GM18907 (cell line): ENCODE data around the gene RBMS1.

Experiments used
- ATAC-seq: cut with Tn5 transposase; IDR thresholded peaks from one replicate; pipeline ENCODE4 v1.9.1; 2021; ENCODE audit warnings: mild to moderate bottlenecking, moderate library complexity; ENCODE audit not compliant: unreplicated experiment

RBMS1 gene

DNA sequence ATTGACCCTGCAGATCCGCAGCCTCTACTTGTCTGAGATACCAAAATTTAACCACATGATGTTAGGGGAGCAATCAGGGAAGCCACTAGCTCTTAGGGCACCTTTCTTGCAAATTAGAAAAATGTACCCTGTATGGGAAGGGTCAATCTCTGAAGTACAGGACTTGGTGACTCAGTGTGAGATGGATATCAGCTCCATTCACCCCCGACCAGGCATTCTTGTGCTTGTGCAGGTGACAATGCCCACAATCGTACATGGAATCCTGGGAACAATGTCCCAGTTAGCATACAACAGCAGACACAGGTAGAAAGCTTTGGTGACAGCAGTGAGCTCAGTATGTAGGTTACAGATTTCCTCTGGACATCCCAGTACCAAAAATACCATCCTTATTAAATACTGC, 155.9 kb downstream of the RBMS1 start:
- ATAC-seq = no peak

DNA sequence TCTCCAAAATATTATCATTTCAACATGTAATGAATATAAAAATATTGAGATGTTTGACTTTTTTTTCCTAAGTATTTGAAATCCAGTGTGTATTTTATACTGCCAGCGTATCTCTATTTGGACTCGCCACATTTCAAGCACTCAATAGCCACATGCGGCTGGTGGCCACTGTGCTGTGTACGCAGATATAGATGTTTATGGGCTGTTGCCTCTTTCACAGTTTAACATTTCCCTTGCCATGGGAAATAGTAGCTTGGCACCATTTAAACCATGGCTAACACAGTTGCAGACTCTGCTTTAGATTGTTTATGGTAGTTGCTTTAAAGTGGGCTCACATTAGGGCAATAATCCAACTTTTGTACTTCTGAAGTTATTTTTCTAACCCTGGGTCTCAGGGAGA, 157.0 kb downstream of the RBMS1 start:
- ATAC-seq = no peak

- no peak for ATAC-seq
These were observed 157.5 kb downstream of the RBMS1 start for GRCh38 chr2:160336105-160336504.

DNA sequence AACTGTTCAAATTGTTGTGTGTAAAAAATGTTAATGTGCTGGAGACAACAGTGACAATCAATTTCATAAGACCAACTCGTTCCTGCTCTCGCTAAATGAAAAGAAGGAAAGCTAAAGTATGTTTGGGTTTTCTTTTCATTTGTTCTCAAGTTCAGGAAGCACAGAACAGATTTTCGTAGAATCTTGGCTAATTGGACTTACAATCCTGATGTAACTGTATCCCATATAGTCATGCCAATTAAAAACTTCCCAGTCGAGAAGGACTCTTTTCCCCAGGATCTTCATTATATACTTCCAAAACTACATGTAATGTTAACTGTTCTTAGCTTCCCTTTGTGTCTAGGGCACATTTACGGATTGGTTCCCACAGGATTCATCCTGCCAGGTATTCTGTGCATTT, 158.2 kb downstream of the RBMS1 start:
- ATAC-seq = no peak

DNA sequence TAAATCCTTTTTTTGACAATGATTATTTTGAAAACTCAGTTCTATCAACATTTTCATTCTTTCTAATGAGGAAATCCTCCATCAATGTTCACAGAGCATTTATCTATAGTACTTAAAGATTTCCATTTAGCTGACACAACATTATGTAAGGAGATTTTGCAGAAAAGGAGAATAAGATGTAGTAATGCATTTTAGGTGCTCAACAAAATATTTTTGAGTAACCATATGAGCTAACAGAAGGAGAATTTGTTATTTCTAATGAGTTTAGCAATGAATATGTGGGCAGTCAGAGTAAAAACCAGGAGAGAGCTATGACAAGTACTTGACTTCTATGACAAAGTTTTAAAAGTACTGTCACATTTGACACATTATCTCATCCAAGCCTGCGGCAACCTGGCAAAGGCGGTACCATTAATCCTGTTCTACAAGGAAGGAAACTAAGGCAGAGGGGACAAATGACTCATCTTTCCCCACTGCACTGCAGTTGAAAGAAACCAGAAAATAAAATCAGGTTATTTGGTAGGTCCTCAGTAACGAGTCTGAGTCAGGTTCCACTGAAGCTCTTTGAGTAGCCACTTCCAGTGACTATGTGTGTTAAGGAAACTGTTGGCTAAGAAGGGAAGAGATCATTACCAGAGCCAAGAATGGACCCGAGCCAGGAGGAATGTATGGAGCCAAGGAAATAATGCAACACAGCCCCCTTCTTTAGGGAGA, 159.4 kb downstream of the RBMS1 start:
- no peak for ATAC-seq

DNA sequence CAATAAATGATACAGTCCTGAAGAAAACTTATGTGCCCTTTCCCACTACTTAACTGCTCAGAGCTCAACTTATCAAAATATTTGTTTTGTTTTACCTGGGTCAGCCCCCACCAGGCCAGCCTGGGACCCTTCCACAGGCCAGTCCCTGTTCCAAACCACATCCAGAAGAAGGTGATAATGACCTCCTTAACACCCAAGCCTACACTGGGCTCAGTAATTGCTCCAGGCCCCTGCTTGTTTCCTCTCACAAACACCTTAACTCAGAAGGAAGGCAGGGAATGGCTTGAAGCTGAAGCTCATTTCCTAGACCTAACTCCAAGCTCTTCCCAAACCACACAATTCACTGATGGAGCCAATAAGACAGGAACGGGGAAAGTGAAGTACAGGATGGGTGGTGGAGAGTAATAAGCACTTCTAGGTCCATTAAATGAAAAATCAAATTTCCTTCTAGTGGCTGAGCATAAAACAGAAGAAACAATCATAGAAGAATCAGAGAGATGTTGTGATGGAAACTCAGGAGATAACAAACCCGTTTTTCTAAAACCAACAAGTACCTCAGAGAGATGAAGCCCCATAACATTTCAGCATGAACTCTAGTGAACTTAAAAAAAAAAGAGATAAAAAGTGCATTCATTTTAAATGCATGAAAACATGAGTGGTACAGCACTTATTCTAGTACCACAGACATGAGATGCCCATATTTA, 160.1 kb downstream of the RBMS1 start:
- no peak for ATAC-seq

DNA sequence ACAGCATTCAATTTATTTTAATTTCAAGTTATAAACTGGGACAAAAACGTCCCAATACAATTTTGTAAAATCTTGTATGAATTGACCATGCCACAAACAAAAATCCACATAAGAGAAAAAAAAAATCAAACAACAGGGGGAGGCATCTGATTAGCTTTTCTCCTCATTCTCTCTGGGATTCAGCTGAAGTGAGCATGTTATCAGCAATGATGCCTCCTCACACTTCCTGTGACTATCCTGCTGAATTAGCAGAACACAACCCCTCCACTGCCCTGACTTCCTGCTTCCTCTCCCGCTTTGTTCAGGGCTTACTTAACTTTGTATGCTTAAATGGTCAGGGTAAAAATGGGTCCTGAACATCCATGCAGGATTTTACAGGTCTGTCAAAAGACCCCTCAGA, 161.3 kb downstream of the RBMS1 start:
- no peak for ATAC-seq

DNA sequence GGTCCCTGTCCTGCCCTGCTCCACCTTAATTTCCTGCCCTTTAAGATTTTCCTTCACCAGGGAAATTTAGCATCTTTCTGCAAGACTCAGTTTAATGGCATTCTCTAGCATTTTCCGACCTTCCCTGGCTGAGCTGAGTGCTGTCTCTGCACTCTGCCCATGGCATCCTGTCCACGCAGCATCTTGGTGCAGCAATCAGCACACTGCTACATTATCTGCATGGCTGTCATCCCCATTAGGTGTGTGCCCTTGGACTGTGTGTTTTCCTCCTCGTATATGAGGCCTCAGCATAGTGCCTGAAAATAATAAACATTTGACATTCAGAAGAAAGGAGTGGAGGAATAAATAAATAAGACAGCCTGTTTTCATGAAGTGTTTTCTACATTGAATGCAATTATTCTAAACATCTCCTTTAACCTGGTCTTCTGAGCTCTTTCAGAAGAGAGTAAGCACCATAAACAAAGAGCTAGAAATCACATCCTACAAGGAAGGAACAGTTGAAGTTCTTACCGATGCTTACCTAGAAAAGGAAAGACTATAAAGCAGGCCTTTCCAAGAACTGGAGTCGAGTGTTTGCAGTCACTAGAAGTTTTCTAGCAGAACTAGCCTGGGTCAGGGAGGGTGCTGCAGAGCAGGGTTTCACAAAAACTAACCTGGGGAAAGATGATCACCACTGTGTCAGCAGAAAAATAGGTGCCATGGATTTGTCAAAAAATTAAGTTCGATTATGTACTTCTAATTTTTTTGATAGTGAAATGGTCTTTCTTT, 162.2 kb downstream of the RBMS1 start:
- ATAC-seq = no peak

- ATAC-seq = no peak
These were observed 164.6 kb downstream of the RBMS1 start for GRCh38 chr2:160328811-160329527.

GRCh38 chr2:160326786-160327185, 166.8 kb downstream of the RBMS1 start:
- no peak for ATAC-seq

DNA sequence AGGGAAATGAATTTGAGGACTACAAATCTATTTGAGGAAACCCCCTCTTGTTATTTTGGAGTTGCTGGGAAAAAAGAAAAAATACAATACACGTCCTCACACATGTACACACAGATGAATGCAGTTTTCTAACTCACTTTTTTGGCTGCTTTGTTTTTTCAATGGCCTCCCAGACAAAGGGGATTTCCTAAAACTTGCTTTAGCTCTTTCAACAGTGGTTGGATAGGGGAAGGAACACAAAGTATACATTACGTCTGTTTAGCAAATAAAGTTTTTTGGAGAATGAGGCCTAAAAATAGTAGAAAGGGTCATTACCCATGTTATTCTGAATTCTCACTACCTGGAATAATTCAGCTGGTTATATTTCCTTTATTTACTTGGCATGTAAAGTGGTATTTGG, 168.2 kb downstream of the RBMS1 start:
- ATAC-seq = no peak

DNA sequence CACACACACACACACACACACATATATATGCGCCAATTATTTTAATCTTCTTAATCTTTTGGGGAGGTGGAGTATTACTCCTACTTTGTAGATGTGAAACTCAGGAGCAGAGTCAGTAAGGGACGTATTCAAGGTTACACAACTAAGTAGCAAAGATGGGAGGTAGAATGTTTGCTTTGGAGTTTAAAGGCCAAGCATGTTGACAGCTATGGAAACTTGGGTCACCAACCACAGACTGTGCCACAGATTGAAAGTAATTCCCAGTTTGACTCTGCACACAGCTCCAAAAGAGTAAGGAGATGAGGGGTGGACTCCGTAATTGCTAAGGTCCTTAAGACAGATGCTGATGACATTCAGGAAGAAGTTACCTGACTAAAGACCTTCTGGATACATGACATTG, 168.7 kb downstream of the RBMS1 start:
- no peak for ATAC-seq

DNA sequence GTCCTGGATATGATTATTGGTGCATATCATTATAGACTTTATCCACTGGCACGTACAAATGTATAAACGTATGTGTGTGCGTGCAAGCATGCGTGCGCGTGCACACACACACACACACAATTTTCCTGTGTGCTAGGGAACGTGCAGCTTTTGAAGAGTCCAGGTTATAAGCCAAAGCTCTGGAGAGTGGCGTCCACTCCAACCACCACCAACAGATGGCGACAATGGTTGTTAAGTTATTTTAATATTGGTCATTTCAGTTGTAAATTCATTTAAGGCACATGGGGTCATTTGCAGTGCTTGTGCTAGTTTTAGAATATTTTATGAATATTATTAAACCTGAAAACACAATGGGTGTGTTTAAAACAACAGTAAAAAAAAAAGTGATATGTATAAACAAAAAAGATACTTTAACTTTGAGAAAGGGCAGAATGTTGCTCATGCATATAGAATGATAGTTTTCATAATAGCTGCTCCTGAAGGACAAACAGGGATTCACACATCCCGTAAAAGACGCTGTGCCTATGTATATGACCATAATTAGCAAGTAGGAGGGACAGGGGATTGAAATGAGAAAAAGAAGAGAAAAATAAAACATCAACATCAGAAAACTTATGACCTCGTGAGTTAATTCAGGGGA, 169.3 kb downstream of the RBMS1 start:
- ATAC-seq = no peak

- peak; percentile 63 for ATAC-seq
These were observed 171.3 kb downstream of the RBMS1 start for GRCh38 chr2:160322320-160322719.

GRCh38 chr2:160321006-160321405, 172.6 kb downstream of the RBMS1 start:
- ATAC-seq = no peak

- ATAC-seq = no peak
These were observed 173.9 kb downstream of the RBMS1 start for GRCh38 chr2:160319700-160320099.

DNA sequence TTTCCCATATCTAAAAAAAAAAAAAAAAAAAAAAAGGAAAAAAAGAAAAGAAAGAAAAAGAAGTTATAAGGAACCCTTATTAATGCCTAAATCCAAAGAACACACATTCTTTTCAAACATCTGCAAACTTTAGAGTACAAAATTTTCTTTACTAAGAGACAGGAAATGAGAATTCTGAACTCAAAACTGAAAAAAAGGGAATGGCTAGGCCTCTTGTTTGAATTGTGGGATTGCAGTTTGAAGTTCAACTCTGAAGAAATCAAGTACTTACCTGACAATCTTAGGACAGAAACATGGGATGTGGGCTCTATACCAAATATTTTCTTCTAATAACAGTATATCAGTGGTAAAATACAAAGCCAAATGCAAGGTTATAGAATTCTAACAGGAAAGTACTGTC, 175.4 kb downstream of the RBMS1 start:
- ATAC-seq = no peak

- ATAC-seq = no peak
These were observed 176.2 kb downstream of the RBMS1 start for GRCh38 chr2:160317181-160318099.

GRCh38 chr2:160315337-160315736, 178.3 kb downstream of the RBMS1 start:
- no peak for ATAC-seq
